A549 (cell line): ENCODE measurements around the gene PER1. TPM values are rescaled to one million over a fixed set of nuclear protein-coding genes. Genes with fewer than 3 reads are reported as not detected.

ENCODE experiments used
- ATAC-seq, 2 experiments: fragments of 200-7000 bp in 1 of 2; fragments of >200 bp in 1 of 2; cut with Nextera tagmentation in 1 of 2; cut with Tn5 transposase in 1 of 2; 3 replicates each; pipeline versions ENCODE4 v1.8.0 to v1.9.1; 2018 to 2020; ENCODE audit warnings: mild to moderate bottlenecking in 1 of 2, moderate library complexity in 1 of 2
- CTCF ChIA-PET: fragments of 300-600 bp; sonication (Branson Sonifier 250); formaldehyde crosslinking; extraction: SDS; loops from one replicate; lab custom pipeline; 2021; ENCODE audit warnings: antibody characterized with exemption, inconsistent platforms; lab: Yijun Ruan, JAX
- POLR2A ChIA-PET: fragments of 350-600 bp; formaldehyde crosslinking; extraction: SDS; loops from one replicate; lab custom pipeline; 2021; ENCODE audit warnings: antibody characterized with exemption, inconsistent platforms; lab: Yijun Ruan, JAX
- DNase-seq, 2 experiments: peaks; one replicate each; pipeline versions ENCODE4 v3.0.0 to v3.0.0-alpha.2; 2011 to 2016; ENCODE audit warnings: low read depth in 1 of 2, low spot score in 1 of 2
- FAIRE-seq: peaks from 2 replicates; lab custom pipeline; 2011; peaks lifted over from hg19 to GRCh38; lab: Jason Lieb, UNC
- H3K27ac ChIP-seq, 2 experiments: fragments of >200 bp; sonication (Bioruptor Twin); formaldehyde crosslinking; 3 replicates each; pipeline ENCODE4 v1.5.1; 2016 to 2017
- H3K4me1 ChIP-seq: fragments of >200 bp; sonication (Bioruptor Twin); formaldehyde crosslinking; 3 replicates; pipeline ENCODE4 v1.6.1; 2016
- H3K4me2 ChIP-seq: fragments of >200 bp; sonication (Bioruptor Twin); formaldehyde crosslinking; 3 replicates; pipeline ENCODE4 v1.6.1; 2016
- H3K4me3 ChIP-seq: fragments of >200 bp; sonication (Bioruptor Twin); formaldehyde crosslinking; 3 replicates; pipeline ENCODE4 v1.5.1; 2016
- H3K9me3 ChIP-seq: fragments of >200 bp; sonication (Bioruptor Twin); formaldehyde crosslinking; 3 replicates; pipeline ENCODE4 v1.6.1; 2016
- BCL3 ChIP-seq: fragments of >200 bp; sonication (Bioruptor Twin); formaldehyde crosslinking; IDR thresholded peaks from 3 replicates; pipeline ENCODE4 v1.6.1; 2016
- CEBPB ChIP-seq, 2 experiments: fragments of >200 bp in 1 of 2; sonication (Bioruptor Twin) in 1 of 2; formaldehyde crosslinking in 1 of 2; IDR thresholded peaks; 2 replicates each; pipeline ENCODE4 v1.6.1; 2012 to 2016
- CHD2 ChIP-seq: fragments of 150-350 bp; IDR thresholded peaks from 2 replicates; pipeline ENCODE4 v1.6.1; 2014; ENCODE audit warnings: low read length; ENCODE audit not compliant: partially characterized antibody
- CHD4 ChIP-seq: fragments of 200-600 bp; sonication (generic); IDR thresholded peaks from 2 replicates; pipeline ENCODE4 v1.6.1; 2016; ENCODE audit warnings: antibody characterized with exemption, mild to moderate bottlenecking, borderline replicate concordance
- EP300 ChIP-seq, 2 experiments: fragments of >200 bp; sonication (Bioruptor Twin); formaldehyde crosslinking; IDR thresholded peaks; 2 replicates in 1 of 2; 3 replicates in 1 of 2; pipeline ENCODE4 v1.6.1; 2016 to 2017
- FOSL2 ChIP-seq, 2 experiments: fragments of 450-650 bp in 1 of 2; fragments of >200 bp in 1 of 2; sonication (Bioruptor Twin) in 1 of 2; formaldehyde crosslinking; IDR thresholded peaks; 2 replicates each; pipeline versions ENCODE4 v1.5.0 to v1.6.1; 2016 to 2020; ENCODE audit warnings: mild to moderate bottlenecking in 1 of 2, moderate library complexity in 1 of 2
- HOXB5 ChIP-seq: fragments of 250-450 bp; sonication (Bioruptor Pico); IDR thresholded peaks from 2 replicates; pipeline ENCODE4 v1.5.0; 2020; ENCODE audit warnings: mild to moderate bottlenecking, moderate library complexity
- JUN ChIP-seq, 2 experiments: fragments of >200 bp; sonication (Bioruptor Twin); formaldehyde crosslinking; IDR thresholded peaks; 2 replicates in 1 of 2; 3 replicates in 1 of 2; pipeline ENCODE4 v1.6.1; 2016 to 2017
- KDM5A ChIP-seq: fragments of 200-600 bp; sonication (generic); IDR thresholded peaks from 2 replicates; pipeline ENCODE4 v1.6.1; 2016; ENCODE audit warnings: antibody characterized with exemption, mild to moderate bottlenecking
- PHF8 ChIP-seq: fragments of 200-600 bp; sonication (generic); IDR thresholded peaks from 2 replicates; pipeline ENCODE4 v1.6.1; 2016; ENCODE audit warnings: low read depth, mild to moderate bottlenecking, antibody characterized with exemption, moderate library complexity, borderline replicate concordance
- POLR2A ChIP-seq: IDR thresholded peaks from 2 replicates; pipeline ENCODE4 v1.6.1; 2012; ENCODE audit warnings: mild to moderate bottlenecking, low read length
- RARB ChIP-seq: fragments of 250-450 bp; sonication (Bioruptor Pico); IDR thresholded peaks from 2 replicates; pipeline ENCODE4 v1.8.0; 2021; ENCODE audit warnings: mild to moderate bottlenecking, moderate library complexity
- TP53 ChIP-seq: fragments of 250-450 bp; sonication (Bioruptor Pico); IDR thresholded peaks from 2 replicates; pipeline ENCODE4 v1.5.0; 2021; ENCODE audit warnings: mild to moderate bottlenecking, moderate library complexity
- USF2 ChIP-seq: fragments of 450-650 bp; IDR thresholded peaks from 2 replicates; pipeline ENCODE4 v1.6.1; 2014; ENCODE audit warnings: antibody characterized with exemption
- WGBS: methylation state at CpG from one replicate; pipeline ENCODE4 v1.1.6; 2017; ENCODE audit errors: missing lambda C conversion rate; 5-methylcytosine and 5-hydroxymethylcytosine counted together
- polyA plus RNA-seq, 4 experiments: library from polyadenylated mRNA; depleted of rRNA in 3 of 4; stranded (reverse); fragments of >200 nt; fragmentation: RNase III in 1 of 4; extraction: RNeasy Plus Mini Kit Qiagen cat#74134 plus additional on column Dnase treatment in 1 of 4; gene quantifications; 2 replicates in 3 of 4; 3 replicates in 1 of 4; pipeline ENCODE4 v1.2.3, GENCODE V29; 2011 to 2017
- TF ChIP-seq, protein P1 (sequence below): fragments of >200 bp; sonication (Bioruptor Twin); formaldehyde crosslinking; IDR thresholded peaks from 2 replicates; pipeline ENCODE4 v1.6.1; 2016
- TF ChIP-seq, protein P2 (sequence below): IDR thresholded peaks from 2 replicates; pipeline ENCODE4 v1.6.1; 2012
- TF ChIP-seq, protein P3 (sequence below): IDR thresholded peaks from 2 replicates; pipeline ENCODE4 v1.6.1; 2012; ENCODE audit warnings: low read depth, borderline replicate concordance
- TF ChIP-seq, protein P4 (sequence below): fragments of 200-600 bp; sonication (generic); IDR thresholded peaks from 2 replicates; pipeline ENCODE4 v1.6.1; 2016; ENCODE audit warnings: antibody characterized with exemption, mild to moderate bottlenecking, moderate library complexity

The PER1 gene
- polyA plus RNA-seq, 2 of the 4 experiments (the other 2 are of a cell fraction), result 5.5 to 8.7 TPM

DNA sequence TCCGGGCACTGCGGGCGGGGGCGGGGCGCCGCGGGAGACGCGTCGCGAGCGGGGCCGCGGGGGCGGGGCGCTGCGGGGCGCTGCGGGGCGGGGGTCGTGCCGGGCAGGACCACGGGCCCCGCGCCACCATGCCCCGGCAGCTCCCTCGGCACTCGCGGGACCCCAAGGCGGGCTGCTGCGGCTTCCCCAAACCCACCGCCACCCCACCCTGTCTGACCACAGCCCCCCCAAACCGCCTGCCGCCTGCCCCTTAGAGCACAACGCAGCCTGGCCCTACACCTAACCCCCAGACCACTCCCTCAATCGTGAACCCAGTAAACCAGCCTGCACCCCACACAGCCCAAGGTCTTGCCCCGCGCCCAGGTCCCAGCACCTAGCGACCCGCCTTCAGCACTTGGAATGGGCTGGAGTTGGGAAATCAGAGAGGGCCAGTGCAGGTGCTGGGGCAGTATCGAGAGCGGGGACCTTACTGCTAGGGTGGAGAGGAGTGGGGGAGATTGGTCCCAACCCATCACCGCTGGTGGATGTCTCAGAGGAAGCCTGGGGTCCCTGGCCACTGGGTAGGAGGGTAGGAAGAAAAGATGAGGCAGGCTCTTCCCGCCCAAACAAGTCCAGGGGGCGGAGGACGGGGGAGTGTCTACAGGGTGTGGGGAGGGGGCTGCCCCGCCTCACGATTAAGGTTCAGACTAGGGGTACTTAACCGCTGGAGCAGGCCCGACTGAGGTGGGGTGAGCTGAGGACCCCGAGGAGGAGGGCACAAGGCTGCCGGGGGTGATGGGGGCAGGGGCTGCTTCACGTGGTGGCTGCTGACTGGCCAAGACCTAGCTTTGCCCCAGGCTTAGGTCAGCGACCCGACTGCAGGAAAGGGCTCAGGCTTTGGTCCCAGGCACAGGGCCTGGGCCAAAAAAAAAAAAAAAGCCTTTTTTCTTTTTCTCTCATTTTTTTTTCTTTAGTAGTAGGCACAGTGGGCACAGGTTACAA lies 11.1 kb upstream of the PER1 start:
- Histone ChIP-seq H3K4me1 (peaks cover 38% of the 10 kb centered on the region), H3K27ac (peak overlapping the region; percentile 92 to 98)

DNA sequence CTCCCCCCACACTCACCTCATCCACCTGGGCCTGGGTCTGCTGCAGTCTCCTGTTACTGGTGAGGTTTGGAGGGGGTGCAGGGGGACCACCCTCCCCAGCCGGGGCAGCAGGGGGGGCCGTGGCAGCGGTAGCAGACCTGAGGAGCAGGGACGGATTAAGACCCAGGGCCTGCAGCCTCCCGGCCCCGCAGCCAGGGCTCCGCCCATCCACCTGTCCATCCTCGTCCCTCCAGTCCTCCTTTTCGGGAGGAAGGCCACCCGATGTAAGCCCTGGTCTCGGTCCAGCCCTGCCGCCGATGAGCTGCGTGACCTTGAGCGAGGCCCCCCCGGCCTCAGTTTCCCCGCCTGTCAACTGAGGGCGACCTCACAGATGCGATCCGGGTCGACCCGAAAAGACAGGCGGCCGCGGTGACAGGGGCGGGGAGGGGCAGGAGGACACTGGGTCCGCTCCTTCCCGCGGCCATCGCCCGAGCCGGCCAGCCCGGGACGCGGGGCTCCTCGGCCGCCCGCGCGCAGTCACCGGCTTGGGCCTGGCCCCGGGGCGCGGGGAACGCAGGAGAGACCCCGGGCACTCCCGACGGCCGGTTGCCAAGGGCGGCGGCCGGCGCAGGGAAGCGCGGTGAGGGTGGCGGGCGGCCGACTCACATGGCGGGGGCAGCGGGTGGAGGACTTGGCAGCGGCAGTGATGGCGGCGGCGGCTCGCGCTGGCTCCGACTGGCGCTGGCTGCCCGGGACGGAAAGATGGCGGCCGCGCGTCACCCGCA lies 10.2 kb upstream of the PER1 start, which contains the start of gene VAMP2:
Gene VAMP2, minus strand, starts transcription at position 716 of the 764 bp plus-strand sequence. Its CDS starts 69 bp downstream, at position 647.
- 3% methylated on average over 24 of the region's 75 CpGs for WGBS
- FAIRE-seq (no peak), DNase-seq (peak; percentile 56 to 74), ATAC-seq (peak; percentile 52 to 67)
- H3K4me3 ChIP-seq, result peak within 1 kb of the TSS; percentile 65
- POLR2A ChIA-PET, result interaction anchor here (0.8 kb wide), 1 partner anchor 11 kb away, joined by 3 read pairs; no protein-coding TSS in a partner anchor
- H3K27ac ChIP-seq, result peak within 1 kb of the TSS; percentile 92 to 98
- H3K4me2 ChIP-seq, result peak within 1 kb of the TSS; percentile 85
- CTCF ChIA-PET, result interaction anchor here (3.4 to 19.5 kb wide), 3 partner anchors 11 to 41 kb away, joined by 11 to 601 read pairs (median 116); partner anchors contain the start of genes ALOXE3 and HES7
- H3K9me3 ChIP-seq, result no peaks in the 10 kb centered on the region
- H3K4me1 ChIP-seq, result peaks cover 38% of the 10 kb centered on the region
- TF ChIP-seq HOXB5 (no peak), PHF8 (peak; percentile 94), BCL3 (peak; percentile 70; the same call in 2 of the 3 replicates), JUN (IDR thresholded peaks at IDR 0.05) (peak; percentile 86 to 93; a peak in 4 of 5 replicates), TP53 (CRISPR knock-in tag) (0 out of 2 replicates have a peak, but pooled peaks have one; percentile 31), USF2 (no peak), CEBPB (IDR thresholded peaks at IDR 0.05) (no peak), CHD2 (no peak), POLR2A (peak; percentile 89), FOSL2 (IDR thresholded peaks at IDR 0.05) (no peak), FOSL2 (CRISPR knock-in tag; IDR thresholded peaks at IDR 0.05) (peak; percentile 15; the same call in 1 of the 2 replicates)
- TF ChIP-seq, protein P1, sequence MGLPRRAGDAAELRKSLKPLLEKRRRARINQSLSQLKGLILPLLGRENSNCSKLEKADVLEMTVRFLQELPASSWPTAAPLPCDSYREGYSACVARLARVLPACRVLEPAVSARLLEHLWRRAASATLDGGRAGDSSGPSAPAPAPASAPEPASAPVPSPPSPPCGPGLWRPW, result no peak
- TF ChIP-seq, protein P2, sequence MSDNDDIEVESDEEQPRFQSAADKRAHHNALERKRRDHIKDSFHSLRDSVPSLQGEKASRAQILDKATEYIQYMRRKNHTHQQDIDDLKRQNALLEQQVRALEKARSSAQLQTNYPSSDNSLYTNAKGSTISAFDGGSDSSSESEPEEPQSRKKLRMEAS, result peak; percentile 33; the same call in 1 of the 2 replicates

More for the DNA sequence above, 11.1 kb upstream of the PER1 start:
- H3K4me3 ChIP-seq, result peak overlapping the region; percentile 65
- 26% methylated on average over 22 of the region's 55 CpGs for WGBS
- TF ChIP-seq JUN (IDR thresholded peaks at IDR 0.05) (peak; percentile 20 to 74; a peak in 3 of 5 replicates), BCL3 (peak; percentile 18; the same call in 1 of the 3 replicates), KDM5A (no peak), EP300 (IDR thresholded peaks at IDR 0.05) (no peak), CEBPB (IDR thresholded peaks at IDR 0.05) (peak in 1 of 2 experiments; percentile 63; a peak in 1 of 4 replicates), CHD4 (no peak), RARB (CRISPR knock-in tag) (peak; percentile 55; the same call in 1 of the 2 replicates)
- TF ChIP-seq, protein P2, result peak; percentile 46
- TF ChIP-seq, protein P3, sequence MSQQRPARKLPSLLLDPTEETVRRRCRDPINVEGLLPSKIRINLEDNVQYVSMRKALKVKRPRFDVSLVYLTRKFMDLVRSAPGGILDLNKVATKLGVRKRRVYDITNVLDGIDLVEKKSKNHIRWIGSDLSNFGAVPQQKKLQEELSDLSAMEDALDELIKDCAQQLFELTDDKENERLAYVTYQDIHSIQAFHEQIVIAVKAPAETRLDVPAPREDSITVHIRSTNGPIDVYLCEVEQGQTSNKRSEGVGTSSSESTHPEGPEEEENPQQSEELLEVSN, result peak; percentile 85
- TF ChIP-seq, protein P4, sequence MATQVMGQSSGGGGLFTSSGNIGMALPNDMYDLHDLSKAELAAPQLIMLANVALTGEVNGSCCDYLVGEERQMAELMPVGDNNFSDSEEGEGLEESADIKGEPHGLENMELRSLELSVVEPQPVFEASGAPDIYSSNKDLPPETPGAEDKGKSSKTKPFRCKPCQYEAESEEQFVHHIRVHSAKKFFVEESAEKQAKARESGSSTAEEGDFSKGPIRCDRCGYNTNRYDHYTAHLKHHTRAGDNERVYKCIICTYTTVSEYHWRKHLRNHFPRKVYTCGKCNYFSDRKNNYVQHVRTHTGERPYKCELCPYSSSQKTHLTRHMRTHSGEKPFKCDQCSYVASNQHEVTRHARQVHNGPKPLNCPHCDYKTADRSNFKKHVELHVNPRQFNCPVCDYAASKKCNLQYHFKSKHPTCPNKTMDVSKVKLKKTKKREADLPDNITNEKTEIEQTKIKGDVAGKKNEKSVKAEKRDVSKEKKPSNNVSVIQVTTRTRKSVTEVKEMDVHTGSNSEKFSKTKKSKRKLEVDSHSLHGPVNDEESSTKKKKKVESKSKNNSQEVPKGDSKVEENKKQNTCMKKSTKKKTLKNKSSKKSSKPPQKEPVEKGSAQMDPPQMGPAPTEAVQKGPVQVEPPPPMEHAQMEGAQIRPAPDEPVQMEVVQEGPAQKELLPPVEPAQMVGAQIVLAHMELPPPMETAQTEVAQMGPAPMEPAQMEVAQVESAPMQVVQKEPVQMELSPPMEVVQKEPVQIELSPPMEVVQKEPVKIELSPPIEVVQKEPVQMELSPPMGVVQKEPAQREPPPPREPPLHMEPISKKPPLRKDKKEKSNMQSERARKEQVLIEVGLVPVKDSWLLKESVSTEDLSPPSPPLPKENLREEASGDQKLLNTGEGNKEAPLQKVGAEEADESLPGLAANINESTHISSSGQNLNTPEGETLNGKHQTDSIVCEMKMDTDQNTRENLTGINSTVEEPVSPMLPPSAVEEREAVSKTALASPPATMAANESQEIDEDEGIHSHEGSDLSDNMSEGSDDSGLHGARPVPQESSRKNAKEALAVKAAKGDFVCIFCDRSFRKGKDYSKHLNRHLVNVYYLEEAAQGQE, result no peak
- no peaks in the 10 kb centered on the region for H3K9me3 ChIP-seq
- POLR2A ChIA-PET, result interaction anchor here (0.6 to 1.5 kb wide), 4 partner anchors 10 to 284 kb away, joined by 3 to 22 read pairs (median 3); no protein-coding TSS in a partner anchor
- peak overlapping the region; percentile 85 for H3K4me2 ChIP-seq
- ATAC-seq, result peak; percentile 39 to 52
- DNase-seq, result peak in 1 of 2 experiments; percentile 46
- no peak for FAIRE-seq
- CTCF ChIA-PET, result interaction anchor here (0.6 to 19.5 kb wide), 7 partner anchors 10 to 89 kb away, joined by 3 to 601 read pairs (median 6); partner anchors contain the start of genes ALOXE3 and HES7
